ENCODE measurements around the gene PIGO.

The PIGO gene

GRCh38 chr9:35070823-35071813, 25.3 kb downstream of the PIGO start:
- FAIRE-seq: no peak

- FAIRE-seq: no peak
These were observed 27.4 kb downstream of the PIGO start for GRCh38 chr9:35069020-35069419.

DNA sequence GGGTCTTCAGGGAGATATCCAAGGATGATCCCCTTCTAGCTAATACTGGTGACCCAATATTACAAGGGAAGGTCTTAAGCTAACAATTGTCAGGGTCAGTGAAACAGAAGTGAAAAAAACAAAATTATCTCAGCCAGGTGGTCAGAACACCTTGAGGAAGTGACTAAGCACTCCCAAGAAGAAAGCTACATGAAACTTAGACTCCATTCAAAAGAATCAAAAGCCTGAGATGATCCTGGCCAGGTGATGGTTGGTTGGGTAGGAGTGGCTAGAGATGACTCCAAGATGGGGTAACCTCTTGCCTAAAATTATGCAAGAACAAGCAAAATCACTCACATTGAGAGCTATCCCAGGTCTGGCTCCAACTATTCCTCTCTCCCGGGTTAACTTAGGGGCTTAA, 29.3 kb downstream of the PIGO start:
- no peak for FAIRE-seq

DNA sequence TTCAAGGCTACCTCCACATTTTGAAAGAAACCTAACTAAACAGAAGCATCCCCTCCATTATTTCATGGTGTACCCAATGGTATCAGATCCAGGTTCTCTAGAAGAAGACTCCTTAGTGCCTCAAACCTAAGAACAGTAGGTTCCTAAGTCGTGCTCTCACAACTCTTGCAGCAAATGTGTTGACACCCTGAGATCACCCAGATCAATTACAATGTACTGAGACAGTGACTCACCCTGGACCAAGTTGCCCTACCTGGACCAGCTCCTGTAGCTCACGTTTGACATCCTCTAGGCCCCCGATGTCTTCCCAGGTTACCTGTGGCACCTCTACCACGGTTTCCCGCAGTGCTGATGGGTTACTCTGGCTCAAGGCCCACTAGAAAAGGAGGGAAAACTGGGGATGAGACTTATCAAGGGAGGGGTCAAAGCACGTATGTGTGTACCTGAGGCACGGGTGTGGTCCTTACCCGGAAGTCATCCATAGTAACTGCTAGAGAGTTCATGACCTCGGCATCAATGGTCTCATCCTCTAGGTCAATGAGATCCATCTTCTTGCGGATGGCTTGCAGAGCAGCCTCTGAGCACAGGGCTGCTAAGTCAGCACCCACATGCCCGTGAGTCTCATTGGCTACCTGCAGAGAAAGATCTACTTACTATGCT, 35.7 kb downstream of the PIGO start:
- FAIRE-seq: no peak

DNA sequence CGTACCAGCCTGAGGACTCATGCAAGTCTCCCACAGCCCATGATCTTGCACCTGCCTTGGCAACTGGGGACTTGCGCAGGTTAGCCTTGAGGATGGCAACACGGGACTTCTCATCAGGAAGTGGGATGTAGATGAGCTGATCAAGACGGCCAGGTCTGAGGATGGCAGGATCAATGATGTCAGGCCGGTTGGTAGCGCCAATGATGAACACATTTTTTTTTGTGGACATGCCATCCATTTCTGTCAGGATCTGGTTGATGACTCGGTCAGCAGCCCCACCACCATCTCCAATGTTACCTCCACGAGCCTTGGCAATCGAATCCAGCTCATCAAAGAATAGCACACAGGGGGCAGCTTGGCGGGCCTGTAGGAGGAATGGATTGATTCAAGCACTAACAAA, 37.0 kb downstream of the PIGO start:
- no peak for FAIRE-seq

DNA sequence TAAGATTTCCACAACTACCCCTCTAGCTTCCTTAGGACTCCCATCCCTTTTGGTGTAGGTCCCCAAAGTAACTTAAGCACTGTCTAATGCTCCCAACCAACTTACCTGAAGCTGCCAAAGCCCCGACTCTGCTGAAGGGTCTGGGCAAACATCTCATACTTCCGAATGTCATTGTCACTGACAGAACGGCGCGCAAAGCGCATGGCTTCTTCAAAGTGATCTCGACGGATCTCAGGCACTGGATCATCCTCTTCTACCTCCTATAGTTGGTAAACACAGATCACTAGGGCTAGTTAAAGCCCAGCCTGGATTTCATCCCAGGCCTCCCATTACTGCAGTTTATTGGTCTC, 39.1 kb downstream of the PIGO start:
- FAIRE-seq: no peak

- FAIRE-seq: no peak
These were observed 39.7 kb downstream of the PIGO start for GRCh38 chr9:35056571-35057270.

- FAIRE-seq: no peak
These were observed 41.3 kb downstream of the PIGO start for GRCh38 chr9:35054871-35055644.

DNA sequence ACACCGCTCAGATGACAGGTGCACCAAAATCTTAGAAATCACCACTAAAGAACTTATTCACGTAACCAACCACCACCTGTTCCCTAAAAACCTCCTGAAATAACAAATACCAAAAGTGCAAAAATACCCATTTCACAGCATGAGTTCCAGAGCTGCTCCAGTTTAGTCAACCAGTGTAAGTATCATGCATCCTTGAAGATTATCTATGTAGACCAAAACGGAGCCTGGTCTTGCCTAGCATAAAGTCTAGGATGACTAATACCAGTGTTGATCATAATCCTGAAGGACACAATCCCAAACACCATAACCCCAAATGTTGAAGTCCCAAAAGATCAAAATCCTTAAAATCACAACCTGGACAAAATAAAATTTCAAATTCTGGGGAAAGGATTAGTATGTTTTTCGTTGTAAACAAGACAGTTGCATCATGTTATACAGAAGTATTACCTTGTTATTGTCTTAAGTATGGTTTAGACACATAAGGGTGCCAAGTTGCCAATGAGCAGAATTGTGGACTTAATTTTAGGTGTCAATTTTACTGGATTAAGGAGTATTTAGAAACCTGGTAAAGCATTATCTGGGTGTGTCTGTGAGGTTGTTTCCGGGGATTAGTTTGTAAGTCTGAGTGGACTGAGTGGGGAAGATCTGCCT, 42.1 kb downstream of the PIGO start:
- FAIRE-seq: no peak

GRCh38 chr9:35051069-35051967, 45.1 kb downstream of the PIGO start:
- no peak for FAIRE-seq

DNA sequence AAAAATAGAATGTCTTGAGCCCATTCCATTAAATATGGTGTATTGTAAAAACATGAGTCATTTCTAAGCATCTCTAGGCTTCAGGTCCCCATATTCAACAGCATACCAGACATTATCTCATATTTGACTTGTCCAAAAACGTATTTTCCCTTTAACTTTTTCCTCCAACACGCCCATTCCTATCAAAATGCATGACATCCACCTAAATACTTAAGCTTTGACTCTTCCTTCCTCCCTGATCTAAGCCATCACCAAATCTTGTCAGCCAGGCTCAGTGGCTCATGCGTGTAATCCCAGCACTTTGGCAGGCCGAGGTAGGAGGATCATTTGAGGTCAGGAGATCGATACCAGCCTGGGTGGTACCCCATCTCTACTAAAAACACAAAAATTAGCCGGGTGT, 47.9 kb downstream of the PIGO start:
- FAIRE-seq: no peak

DNA sequence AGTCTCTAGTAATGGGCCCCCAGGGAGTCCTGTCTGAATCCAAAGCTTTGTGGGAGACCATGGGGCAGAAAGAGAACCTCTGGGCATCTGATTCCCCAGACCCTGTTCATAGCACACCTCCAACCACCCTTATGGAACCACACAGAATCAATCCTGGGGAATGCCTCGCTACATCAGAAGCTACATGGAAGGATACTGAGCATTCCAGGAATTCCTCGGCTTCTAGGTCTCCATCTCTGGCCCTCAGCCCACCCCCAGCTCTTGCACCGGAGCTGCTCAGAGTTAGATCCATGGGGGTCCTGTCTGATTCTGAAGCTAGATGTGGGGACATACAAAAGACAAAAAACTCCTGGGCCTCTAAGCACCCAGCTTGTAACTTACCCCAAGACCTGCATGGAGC, 52.3 kb downstream of the PIGO start:
- FAIRE-seq: no peak

DNA sequence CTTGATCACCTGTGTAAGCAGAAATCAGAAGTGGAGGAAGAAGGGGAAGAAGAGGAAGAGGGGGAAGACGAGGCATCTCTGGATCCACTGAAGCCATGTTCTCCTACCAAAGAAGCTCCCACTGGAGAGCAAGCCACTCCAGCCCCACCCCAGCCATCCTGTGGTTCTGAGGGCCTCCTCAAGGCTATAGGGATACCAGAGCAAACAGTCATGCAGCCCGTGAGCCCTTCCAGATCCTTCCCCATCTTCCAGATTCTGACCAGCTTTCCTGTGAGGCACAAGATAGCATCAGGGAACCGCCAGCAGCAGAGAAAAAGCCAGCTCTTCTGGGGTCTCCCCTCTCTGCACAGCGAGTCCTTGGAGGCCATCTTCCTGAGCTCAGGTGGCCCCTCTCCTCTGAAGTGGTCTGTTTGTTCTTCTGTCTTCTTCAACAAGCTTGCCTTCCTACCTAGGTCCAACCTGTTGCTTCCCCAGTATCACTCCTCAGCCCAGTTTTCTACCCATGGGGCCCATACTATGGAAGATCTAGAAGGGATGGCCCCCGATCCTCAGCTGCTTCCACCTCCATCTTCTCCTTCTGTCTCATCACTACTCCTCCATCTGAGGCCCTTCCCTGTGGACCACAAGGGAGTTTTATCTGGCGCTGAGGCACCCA, 53.4 kb downstream of the PIGO start:
- no peak for FAIRE-seq

DNA sequence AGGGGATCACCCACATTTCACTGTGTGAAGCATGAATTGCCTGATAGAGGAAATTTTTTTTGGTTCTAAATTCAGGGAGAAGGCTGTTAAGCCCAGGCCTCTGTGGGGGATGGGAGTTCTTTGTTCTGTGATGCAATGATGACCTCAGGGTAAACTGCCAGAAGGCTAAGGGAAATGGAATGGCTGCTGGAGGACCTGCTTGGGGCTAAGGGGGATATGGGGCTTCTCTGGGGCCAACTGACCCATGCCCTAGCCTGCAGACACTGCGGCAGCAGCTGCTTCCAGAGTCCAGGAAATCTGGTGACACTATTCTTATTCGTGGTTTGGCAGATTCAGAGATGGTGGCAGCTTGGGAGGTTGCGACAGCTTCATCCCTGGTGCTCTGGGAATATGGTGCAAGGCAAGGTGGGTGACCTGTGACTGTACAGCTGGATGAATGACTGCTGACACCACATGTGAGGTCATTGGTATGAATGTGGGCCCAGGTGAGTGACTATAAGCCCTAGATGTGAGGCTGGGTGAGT, 54.2 kb downstream of the PIGO start:
- no peak for FAIRE-seq

All from colon (tissue), 2 donors.